Astrocyte of the hippocampus (primary cell): ENCODE results near the gene CHURC1.

ENCODE experiments used
- DNase-seq: peaks from one replicate; pipeline ENCODE4 v3.0.0; 2011; ENCODE audit warnings: low read depth, low spot score

CHURC1 gene

DNA sequence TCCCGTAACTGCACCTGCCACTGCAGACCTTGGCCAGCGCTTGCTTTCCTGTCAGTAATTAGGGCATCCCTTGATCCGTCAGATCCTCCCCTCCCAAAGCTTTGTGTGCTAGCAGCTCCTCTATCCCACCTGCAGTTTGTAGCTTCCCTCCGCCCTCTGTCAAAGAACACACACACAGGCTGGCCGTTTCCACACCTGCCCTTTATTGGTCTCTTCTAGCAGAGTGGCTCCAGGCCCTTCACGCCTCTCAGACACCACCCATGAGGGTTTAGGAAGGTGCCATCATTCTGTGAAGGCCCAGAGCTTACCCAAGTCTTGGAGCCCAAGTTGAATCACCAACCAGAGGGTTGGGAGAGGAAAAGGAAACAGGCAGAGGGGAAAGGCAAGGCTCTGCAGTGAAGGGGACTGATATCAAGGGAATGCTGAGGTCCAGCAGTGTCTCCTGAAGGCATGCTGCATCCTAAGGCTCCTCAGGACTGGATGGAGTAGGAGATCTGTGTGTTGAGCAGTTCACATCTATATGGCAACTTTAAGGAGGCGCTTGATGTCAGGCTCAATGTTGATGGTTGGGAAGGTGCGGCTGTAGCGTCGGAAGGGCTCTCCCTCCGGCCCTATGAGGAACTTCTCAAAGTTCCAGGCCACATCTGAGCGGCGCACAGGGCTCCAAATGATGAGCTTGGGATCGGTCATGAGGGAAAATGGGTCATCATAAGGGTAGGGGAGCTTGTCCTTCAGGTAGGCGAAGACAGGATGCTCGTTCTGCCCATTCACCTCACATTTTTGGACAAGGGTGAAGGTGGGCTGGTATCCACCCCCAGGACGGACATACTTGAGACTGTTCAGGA is 24.9 kb downstream of the CHURC1 start:
- no peak for DNase-seq

DNA sequence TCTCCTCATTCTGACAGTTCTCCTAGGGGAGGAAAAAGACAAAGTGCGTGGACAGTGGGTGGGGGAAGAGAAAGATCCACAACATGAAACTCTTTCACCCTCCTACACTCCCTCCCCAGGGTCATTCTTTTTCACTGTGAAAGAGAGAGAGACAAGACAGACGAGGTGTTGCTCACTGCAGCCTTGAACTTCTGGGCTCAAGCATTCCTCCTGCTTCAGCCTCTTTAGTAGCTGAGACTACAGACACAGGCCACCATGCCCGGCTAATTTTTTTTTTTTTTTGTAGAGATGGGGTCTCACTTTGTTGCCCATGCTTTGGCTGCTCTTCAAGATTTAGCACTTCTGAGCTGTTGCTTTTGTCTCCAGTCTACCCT is 25.5 kb downstream of the CHURC1 start:
- DNase-seq = no peak

- no peak for DNase-seq
These were observed 26.2 kb downstream of the CHURC1 start for GRCh38 chr14:64940336-64940910.

DNA sequence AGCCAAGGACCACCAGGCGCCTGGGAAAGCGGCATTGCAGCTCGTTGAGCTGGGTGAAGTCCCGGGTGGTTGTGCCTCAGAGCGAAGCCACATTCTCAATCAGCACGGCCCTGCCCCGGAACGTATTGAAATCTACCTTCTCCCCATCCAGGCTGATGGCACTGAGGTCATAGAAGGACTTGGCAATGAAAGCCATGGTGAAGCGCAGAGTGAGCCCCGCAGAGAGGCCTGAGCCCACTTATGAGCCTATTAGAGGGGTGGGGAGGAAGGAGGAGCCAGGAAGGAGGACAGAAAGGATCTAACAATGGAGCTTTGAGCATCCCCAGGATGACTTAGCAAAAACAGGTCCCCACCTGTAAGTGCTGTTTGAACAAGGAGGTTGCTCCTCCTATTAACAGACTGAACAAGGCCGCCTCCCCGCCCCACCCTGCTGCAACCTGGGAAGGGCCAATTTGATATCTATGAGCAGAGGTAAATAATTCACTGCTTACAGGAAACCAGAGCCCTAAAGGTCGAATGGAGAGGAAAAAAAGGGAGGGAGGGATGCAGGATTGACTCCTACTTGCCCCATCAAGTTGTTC is 28.4 kb downstream of the CHURC1 start, which contains the start of gene GPX2:
Gene GPX2, minus strand, starts transcription at position 215 of the 581 bp plus-strand sequence. Its CDS starts 19 bp downstream, at position 196.
- no peak for DNase-seq

- no peak for DNase-seq
These were observed 29.3 kb downstream of the CHURC1 start for GRCh38 chr14:64943556-64943955.

GRCh38 chr14:64944041-64944440 is 29.8 kb downstream of the CHURC1 start:
- no peak for DNase-seq

GRCh38 chr14:64944861-64945260 is 30.6 kb downstream of the CHURC1 start:
- DNase-seq = no peak

DNA sequence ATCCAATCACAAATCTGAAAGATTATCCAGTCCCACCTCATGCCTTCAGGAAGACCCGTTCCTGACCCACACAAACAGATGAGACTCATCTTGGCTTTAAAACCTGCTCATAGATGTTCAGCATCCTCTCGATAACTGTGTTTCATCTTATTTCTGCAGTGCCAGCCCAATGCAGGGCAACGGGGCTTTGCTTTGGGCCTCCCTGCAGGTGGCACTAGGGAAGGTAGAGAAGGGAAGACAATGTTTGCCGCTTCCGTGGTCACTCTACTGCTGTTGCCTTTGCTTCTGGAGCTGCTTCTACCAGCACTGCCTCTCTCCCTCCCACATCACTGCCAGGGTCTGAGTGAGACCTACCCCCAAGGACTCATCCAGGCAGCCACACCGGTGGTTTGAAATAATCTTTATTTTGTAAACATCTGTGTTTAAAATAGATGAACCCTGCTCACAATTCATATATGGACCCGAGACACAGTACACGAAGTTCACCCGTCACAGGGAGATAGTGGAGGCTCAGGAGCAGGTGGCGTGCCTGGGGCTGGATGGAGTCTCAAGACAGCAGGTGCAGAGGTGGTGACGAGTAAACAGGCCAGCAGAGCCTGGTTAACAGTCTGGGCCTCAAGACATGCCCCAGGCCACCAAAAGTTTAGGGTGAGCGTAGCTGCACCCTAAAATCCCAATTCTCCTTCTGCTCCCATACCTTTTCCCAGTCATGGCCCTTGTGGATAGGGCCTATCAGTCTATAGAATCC is 31.4 kb downstream of the CHURC1 start:
- no peak for DNase-seq

DNA sequence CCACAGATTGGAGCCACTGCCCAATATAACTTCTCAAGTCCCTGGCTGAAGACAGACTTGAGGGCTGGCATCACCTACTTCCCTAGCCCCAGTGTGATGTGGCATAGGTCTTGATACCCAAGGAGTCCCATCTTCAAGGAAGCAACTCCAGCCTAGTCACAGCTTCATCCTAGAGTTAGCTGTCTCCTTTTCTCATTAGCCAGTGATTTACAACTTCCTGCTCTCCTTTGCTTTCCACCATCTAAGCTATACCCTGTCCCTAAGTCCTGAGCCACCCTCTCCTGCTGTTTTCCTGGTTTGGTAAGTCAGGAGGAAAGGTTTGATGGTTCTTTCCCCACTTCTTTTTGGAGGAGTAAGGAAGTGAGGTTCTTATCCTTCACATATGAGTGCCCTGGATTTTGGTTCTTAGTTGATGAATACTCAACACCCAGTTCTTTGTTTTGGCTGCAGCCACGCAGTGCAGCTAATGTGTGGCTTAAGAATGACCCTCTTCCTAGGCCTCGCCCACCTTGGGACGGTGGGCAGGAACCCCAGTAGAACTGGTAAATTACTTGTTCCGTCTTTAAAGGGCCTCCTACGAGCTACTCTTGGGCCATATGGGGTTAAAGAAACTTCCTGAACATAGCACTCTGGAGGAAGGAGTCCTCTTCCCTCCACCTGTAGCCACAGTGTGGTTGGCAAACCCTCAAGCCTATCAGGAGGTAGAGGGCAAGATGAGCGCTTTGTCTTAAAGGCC is 32.2 kb downstream of the CHURC1 start:
- DNase-seq = no peak

- DNase-seq = no peak
These were observed 33.7 kb downstream of the CHURC1 start for GRCh38 chr14:64947710-64948611.

GRCh38 chr14:64948612-64949210 is 34.5 kb downstream of the CHURC1 start:
- no peak for DNase-seq

DNA sequence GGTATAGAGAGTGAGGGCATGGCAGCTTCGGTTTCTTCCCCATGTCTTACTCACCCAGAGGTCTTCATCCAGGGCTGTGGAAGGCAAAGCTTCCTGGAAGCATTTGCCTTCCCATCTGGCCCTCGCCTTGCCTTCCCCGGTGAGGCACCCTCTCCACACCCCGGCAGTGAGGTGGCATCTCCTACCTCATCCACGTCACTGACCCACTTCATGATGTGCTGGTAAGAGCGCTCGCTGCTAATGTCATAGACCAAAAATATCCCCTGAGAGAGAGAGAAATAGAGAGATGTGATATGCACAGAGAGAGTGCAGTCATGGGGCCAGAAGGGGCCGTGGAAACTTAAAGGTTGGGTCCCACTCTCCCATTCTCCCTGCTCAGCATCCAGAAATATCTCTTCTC is 36.6 kb downstream of the CHURC1 start:
- DNase-seq = no peak

- DNase-seq = no peak
These were observed 37.0 kb downstream of the CHURC1 start for GRCh38 chr14:64951291-64951690.

GRCh38 chr14:64951724-64952123 is 37.5 kb downstream of the CHURC1 start:
- DNase-seq = no peak

DNA sequence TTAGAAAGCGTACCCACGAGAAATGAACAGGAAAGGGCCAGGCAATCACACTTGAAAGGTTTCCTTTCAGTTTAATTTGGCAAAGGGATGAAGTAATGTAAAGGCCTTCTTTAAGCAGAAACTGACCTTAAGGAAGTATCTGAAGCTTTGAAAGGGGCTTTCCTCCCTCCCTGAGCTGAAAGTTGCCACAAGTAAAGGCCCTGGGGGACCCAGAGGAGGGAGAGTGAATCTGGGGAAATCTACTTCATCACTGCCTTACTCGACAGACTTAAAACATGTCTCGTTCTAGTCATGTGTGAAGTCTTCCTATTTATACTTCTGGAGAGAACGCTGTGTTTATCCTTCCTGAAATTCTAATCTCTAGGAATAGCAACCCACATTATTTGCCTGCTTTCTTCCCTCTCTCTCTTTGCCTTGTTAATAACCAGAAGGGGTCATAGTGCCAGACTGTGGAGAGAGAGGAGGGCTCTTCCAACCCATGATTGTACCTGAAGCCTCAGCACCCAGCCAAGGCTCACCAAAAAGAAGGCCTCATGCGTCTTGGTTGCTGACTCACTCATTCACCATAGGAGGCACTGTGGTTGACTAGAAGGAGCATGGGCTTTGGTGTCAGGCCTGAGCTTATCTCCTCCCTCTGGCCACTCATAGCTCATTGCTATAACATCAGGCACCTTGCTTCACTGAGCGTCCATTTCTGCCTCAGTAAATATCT is 38.5 kb downstream of the CHURC1 start:
- DNase-seq = no peak

GRCh38 chr14:64953310-64953654 is 39.0 kb downstream of the CHURC1 start:
- DNase-seq = no peak

DNA sequence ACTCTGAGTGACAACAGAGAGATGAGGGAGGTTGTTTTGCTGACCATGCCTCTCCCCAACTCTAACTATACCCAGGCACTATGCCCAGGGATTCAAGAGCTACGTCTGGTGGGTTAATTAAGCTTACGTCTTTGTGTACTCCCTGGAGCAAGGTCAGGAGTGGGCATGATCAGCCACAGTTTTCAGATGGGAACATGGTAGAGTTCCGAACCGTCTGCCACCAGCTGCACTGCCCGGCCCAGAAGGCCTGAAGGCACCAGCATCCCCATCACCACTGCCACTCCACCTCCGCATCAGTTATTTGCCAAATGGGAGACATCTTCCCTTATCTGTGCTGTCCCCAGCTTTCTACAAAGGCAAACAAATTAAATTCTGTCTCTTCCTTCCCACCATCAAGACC is 39.4 kb downstream of the CHURC1 start:
- no peak for DNase-seq

DNA sequence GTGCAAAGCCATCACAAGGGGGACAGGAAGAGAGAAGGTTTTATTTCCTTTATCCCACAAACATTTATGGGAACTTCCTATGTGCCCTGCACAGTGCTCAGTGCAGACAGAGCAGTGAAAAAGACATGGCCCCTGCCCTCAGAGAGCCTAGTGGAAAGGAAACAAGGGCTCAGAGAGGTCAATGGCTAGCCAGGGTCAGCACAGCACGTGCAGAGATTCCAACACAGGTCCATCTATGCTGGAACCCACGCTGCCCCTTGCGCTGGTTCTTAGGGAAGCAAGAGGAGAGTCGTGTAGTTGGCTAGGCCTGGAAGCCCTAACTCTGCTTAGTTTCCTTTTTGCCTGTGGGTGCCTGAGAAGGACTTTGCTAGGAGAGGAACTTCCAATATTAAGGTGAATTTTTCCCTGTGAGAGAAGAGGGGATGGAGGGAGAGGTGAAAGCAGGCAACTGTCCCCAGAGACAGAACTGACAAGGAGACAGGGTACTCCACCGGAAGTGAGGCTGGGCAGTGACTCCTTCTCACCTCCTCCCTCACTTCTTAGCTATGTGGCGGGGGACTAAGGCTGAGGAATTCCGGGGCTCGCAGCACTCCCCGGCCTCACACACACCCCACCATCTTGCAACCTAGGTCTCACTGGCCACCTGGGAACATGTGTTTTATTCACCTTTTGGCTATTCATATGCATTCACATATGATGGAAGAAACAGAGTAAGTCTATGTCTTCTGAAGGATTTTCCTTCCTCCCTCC is 40.4 kb downstream of the CHURC1 start:
- DNase-seq = no peak

GRCh38 chr14:64955297-64955696 is 41.0 kb downstream of the CHURC1 start:
- no peak for DNase-seq
